Endometrial microvascular endothelial cells (primary cell): ENCODE data around the gene PRTFDC1. TPM values are rescaled to one million over a fixed set of nuclear protein-coding genes. Genes with fewer than 3 reads are reported as not detected.
"Not testable (repeated sequence)": the region's sequence is repeated elsewhere in the genome, so short reads cannot be mapped to it uniquely, and the experiment has no call there.

Experiments
- in situ Hi-C: cut with HindIII; loops from 2 replicates; pipeline ENCODE4 v1.10.0; 2017; ENCODE audit warnings: low sequenced_read_pairs, low pct_unique_long_range_greater_than_20kb; ENCODE audit errors: inconsistent ontology term
- total RNA-seq: library from RNA; depleted of rRNA; stranded (reverse); fragments of >200 nt; gene quantifications from one replicate; pipeline ENCODE4 v1.2.3, GENCODE V29; 2015; ENCODE audit errors: inconsistent ontology term

The PRTFDC1 gene
- total RNA-seq, 1 donor from 2014 or later: 5.9 TPM

DNA sequence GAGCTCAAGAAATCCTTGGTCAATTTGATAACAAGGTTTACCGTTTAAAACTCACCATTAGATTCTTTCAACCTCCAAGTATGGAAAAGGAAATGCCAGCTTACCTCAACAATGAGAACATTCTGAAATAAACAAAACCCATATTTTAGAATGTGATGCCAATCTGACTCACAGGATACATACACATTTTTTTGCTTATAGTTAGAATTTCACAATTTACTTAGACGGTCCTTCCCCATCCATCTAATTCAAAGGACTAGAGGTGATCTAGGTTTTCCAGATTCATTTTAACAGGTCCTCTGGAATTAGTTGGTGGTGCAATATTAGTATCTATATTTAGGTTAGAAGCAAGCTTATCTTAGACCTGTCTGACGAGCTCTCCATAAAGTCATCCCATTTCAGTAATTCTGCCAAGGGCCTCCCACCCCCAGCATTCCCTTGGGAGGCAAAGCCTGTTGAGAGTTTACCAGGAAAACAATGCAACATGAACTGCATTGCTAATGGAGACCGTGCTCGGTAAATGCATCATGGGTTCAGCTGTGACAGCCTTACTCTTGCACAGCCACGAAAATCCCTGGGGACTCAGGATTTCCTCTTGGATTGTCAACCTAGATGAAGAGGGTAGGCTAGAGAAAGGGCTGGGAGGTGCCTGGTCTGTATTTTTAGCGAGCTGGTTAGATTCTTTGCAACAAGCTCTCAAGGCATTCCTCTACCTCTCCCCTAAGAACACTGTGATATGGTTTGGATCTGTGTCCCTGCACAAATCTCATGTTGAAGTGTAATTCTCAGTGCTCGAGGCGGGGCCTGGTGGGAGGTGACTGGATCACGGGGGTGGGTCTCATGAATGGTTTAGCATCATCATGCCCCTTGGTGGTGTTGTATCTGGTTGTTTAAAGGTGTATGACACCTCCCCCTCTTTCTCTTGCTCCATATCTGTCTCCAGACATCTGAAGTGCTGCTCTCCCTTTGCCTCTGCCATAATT is 93.8 kb downstream of the PRTFDC1 start:
- in situ Hi-C loops: no loop called here

DNA sequence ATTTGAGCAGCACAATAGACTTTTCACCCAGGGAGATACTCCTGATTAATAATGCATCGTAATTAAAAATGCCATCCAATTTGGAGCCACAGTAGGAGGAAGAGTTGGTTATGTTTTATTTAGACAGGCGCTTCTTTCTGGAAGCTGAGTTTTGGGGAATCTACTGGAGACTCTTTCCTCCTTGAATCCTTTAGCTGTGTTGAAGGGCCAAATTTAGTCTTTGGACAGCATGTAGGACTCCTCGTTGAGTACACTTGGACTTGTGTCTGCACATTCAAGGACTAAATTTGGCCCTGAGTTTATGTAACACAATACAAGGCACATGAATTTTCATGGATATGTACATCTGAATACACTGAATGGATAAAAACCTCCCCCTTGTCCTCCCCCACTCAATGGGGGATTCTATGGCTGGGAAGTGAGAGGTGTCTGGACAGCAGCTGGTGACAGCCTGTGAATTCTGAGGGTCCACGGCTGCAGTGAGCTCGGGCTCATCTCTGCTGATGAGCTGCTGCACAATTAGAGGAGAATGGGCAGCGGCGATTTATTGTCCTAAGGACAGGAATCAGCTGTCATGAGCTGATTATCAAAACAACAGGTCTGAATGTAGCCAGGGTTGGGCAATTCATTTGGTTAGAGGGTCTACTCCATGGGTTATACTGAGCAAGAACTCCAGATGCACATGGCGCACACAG is 95.2 kb downstream of the PRTFDC1 start:
- in situ Hi-C loops: no loop called here

DNA sequence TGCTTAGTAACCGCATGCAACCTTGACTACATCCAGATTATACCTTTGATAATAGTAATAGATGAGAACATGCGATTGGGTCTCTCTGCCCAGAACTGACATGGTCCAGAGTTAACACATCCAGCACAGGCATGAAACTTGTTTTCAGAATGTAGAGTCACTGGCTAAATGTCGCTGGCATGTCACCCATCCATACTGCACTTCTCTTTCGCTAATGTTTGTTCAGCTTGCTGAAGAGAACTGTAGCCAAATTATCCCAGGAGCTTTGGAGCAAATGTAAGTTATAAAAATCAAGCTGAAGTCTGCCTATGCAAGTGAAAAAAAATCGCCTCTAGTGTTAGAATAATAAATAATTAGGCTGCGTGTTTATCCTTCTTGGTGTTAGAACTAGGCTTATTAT is 98.2 kb downstream of the PRTFDC1 start:
- in situ Hi-C loops: no loop called here

DNA sequence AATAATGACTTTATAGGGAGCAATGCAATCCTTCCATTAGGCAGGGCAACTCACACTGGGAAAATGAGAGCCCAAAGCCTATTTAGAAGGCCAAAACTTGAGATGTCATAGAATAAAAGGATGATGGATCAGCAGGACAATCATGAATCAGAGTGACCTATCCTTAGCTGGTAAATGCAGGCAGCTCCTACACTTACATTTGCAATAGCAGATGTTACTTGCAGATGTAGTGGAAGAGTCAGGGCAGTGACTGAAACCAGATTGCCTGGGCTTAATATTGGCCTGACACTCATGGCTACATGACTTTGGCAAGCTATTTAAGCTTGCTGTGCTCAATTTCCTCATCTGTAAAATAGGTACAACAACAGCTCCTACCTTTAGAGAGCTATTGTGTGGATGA is 98.7 kb downstream of the PRTFDC1 start:
- in situ Hi-C loops: no loop called here

DNA sequence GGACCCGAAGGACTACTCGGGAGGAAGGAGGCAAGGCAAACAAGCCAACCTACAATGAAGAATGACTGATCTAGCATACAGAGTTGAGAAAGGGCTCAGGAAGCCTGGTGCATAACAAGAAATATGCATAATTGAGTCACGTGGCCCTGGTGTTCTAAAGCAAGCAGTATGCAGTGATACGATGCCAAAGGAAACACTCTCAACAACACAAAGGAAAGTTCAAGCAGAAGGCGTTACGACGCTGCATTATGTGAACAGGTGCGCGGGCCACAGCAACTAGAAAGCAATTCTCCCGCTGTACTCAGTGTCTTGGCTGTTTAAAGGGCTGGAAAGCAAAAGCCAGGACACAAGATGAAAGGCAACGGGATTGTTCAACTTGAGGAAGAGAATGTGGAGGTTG is 100.8 kb downstream of the PRTFDC1 start:
- in situ Hi-C loops: no loop called here

DNA sequence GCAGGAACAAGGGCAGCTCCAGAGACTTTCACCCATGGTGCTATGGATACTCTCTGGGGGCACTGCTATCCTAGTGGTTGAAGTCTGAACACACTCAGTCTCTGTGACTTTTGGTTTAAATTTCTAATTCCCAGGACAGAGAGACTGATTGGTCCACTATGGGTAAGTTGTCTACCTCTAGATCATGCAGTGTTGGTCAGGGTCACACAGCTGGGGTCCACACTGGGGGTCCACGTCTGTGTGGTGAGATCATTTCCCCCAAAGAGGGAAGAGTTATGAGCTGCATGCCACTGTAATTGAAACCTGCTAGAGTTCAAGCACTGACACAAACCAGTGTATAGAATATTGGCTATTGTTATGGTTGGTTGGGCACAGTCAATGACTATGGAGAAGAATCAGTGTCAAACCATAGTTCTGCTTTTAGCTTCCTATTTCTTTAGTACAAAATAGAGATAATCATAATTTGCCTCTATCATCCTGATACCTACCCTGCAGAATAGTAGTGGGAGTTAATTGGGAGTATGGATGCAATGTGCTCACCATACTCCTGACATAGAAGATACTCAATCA is 101.6 kb downstream of the PRTFDC1 start:
- in situ Hi-C loops: no loop called here

DNA sequence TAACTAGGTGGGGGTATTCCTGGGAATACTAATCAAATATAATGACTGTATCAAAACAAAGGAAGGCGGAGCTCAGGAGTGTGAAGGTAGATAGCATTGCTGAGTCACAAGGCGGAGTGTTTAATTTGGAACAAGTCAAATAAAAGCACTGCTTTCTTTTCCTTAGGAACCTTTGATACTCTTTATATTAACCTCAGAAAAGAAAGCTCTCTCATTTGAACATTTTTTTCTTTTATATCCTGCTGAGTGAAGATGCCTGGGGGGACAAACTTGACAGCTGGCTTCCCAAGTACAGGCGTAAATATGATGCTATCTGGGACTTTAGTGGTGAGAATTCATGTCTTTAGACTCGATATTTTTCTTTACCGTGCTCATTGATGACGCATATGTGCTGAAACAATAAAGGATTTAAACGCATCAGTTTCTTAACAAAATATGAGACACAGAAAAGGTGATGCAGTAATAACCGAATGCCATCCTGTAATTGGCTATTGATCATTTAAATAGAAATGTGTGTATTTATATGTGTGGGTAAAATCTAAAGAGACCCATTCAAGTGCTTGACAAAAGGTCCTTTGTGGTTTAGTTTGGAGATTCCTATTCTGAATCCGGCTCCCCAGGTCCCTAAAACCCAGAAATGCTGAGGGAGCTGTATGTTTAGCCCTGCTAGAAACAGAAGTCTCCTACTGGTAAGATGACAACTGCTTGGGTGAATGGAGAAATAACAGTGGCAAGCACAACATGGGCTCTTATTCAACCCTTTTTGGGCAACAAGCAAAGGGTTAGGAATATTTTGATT is 102.7 kb downstream of the PRTFDC1 start:
- in situ Hi-C loops: no loop called here

DNA sequence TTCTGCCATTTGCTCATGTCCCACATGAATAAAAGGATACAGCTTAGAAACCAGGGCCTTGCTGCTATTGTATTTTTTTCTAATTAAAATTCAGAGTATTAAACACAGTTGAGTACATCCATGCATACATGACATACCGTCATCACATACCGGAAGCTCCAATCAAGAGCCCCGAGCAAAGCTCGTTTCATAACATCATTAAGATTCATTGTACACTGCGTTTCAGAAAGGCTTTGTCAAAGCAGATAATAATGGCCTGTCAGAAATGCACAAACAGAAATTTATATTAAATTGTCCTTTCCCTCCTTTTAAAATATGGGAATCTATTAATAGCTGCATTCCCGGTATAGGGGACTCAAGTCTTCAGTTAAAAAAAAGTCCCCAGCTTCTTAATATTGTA is 103.4 kb downstream of the PRTFDC1 start:
- in situ Hi-C loops: no loop called here

DNA sequence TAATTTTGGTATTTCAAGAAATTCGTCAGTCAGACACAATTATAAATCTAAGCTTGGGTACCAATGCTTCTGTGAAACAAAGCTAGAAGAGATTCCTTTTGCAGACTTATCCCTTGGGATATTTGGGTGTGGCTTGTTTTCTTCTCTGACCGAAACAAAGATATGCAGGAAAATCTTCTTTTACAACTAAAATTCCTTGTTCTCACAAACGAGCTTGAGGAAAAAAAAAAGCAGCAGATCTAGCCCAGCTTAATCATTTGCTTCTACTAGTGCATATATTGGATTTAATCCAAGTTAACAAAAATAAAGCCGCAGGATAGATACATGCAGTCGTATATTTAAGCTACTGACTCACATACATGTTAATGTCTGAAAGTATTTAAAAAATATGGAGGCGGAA is 104.2 kb downstream of the PRTFDC1 start:
- in situ Hi-C loops: no loop called here

DNA sequence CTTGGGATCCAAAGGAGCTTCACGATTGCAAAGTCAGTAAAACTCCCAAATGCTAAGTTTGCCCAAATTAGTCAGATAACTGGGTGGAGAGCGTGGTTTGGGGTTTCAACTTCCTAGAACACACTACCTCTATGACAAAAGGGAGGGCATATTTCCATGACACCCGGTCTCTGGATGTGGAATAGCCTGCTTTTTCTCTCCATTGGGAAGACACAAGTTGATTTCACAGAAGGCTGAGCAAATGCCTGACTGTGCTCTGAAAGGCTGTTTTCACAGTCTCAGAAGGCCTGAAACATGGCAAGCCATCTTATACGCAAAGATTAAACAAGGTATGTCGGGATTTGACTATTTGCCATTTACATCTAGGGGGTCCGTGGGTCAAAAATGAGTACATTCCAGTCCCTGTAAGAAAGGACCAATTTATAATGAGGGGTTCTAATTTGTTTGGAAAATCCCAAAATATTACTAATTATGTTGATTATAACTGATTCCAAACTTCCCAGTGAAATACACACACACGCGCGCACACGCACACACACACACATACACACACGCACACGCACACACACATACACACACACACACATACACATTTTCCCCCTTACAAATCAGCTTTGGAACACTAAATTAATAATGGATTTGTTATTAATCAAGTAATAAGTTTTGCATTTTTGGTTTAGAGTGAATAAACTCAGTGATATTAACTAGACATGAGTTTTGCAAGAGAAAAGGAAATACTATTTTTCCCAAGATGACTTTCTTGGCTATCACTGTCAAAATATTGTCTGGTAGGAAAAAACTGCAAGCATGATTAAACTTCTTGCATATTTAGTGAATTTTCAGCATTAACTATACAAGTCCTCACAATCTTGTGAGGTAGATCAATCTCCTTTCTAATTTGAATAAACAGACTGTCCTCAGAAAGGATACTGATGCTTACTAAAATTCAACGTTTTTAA is 105.0 kb downstream of the PRTFDC1 start:
- in situ Hi-C loops: no loop called here

DNA sequence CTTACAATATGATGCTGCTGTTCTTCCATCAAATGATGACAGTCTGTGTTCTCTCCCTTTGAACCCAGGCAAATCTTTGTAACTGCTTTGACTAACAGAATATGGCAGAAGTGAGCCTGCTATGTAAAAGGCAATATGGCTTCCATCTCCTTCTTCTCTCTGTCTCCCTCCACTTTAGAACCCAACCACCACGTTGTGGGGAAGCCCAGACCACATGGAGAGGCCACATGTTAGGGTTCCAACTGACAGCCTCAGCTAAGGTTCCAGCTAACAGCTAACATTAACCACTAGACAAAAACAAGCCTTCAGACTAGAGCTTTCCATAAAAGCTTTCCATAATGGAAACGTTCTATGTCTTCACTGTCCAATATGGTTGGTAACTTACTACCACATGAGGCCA is 107.7 kb downstream of the PRTFDC1 start:
- in situ Hi-C loops: no loop called here

DNA sequence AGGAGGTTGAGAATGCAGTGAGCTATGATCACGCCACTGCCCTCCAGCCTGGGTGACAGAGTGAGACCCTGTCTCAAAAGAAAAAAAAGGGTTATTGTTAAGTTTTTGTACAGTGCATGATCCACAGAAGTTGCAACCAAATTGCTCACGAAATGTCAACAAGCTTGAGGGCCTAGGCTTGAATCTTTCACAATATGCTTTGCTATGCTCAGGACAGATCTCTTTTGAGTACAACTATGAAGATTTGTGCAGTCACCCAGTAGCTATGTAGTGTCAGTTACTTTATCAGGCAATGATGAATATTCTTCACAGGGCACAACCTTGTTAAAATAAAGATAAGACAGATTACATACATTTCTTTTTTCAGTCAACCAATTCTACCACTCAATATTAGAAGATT is 109.2 kb downstream of the PRTFDC1 start:
- in situ Hi-C loops: no loop called here

DNA sequence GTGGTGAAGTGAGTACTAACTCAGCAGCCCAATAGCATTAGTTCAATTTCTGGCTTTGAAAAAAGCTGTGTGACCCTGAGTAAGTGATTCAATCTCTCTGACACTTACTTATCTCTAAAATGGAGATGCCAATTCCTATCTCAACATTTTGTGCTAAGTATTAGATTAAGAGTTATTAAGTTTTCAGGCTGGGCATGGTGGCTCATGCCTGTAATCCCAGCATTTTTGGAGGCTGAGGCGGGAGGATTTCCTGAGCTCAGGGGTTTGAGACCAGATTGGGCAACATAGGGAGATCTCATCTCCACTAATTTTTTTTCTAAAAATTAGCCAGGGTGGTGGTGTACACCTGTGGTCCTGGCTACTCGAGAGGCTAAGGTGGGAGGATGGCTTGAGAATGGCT is 109.5 kb downstream of the PRTFDC1 start:
- in situ Hi-C loops: no loop called here

DNA sequence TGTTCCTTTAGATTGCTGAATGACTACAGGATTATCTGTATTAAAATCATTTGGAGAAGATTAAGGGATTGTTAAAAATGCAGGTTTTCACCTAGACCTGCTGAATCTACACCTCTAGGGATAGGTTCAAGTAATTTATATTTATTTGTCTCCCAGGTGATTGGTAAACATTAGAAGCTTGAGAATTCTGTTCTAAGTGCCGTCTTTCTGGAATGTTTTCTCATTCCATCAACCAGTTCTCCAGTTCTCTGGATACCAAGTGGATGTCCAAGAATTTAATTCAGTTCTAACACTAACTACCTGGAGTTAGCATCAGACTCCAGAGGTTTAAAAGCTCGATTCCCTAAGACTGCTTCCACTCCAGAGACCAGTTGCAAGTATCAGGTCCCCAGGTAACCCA is 110.9 kb downstream of the PRTFDC1 start:
- in situ Hi-C loops: no loop called here

DNA sequence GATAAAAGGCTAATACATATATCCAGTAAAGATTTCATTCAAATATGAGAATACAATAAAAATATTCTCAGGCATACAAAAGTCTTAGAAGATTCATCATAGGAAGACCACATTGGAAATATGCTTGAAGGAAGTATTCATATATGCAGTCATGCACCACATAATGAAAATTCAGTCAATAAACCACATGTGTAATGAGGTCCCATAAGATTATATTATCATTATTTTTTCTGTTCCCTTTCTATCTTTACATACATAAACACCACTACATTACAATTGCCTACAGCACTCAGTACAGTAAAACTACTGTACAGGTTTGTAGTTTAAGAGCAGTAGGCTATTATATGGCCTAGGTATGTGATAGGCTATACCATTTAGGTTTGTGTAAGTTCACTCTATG is 111.6 kb downstream of the PRTFDC1 start:
- in situ Hi-C loops: no loop called here

DNA sequence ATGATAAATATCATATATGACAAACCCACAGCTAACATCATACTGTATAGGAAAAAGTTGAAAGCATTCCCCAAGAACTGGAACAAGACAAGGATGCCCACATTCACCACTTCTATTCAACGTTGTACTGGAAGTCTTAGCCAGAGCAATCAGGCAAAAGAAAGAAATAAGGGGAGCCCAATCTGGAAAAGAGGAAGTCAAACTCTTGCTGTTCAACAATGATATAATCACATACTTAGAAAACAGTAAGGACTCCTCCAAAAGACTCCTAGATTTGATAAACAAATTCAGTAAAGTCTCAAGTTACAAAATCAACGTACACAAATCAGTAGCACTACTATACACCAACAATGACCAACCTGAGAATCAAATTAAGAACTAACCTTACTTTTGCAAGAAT is 114.6 kb downstream of the PRTFDC1 start:
- in situ Hi-C loops: not testable (repeated sequence)

DNA sequence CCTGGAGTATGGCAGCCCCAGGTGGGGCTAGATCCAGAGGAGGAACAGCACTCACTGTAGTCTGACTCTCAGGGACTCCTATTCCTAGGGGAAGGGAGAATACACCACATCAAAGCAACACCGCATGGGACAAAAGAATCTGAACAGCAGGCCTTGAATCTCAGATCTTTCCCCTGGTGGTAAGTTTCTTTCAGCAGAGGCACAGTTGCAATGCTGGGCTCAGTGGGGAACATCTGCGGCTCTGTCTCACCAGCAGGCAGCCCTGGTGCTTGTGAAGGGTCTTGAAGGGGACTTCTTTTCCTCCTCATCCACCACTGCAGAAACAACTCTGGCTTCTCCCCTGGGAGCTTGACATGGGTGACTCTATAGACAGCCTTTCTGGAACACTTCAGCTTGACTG is 117.5 kb downstream of the PRTFDC1 start:
- in situ Hi-C loops: no loop called here

DNA sequence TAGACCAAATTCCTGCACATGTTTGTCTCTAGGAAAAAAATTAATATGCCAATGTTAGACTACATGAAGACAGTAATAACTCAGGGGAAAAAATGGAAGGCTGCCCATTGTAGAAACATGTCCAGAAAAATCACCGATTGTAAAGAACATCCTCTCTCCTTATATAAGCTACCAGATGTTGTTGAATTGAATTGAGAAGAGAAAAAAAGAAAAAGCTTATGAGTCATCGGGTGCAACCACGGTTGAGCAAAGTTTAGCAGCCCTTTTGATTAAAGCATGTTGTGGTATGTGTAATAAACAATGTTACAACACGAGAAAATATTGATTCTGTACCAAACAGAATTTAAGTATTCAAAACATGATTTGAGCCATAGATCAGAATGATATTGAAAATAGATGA is 126.4 kb downstream of the PRTFDC1 start:
- in situ Hi-C loops: no loop called here
